Panc1 (cell line): ENCODE data around the gene AGPAT3. TPM values are rescaled to one million over a fixed set of nuclear protein-coding genes. Genes with fewer than 3 reads are reported as not detected.

Experiments used
- ATAC-seq: fragments of 200-7000 bp; cut with Tn5 transposase; 2 replicates; pipeline ENCODE4 v1.9.1; 2020; ENCODE audit warnings: mild to moderate bottlenecking, moderate library complexity
- BruUV-seq: library from RNA; stranded (reverse); fragments of 400-500 nt; replicated peaks from 2 replicates; lab custom pipeline; 2021; lab: Mats Ljungman, UMichigan
- CTCF ChIA-PET: fragments of 300-600 bp; sonication (Branson Sonifier 250); formaldehyde crosslinking; loops from one replicate; lab custom pipeline; 2022; ENCODE audit warnings: antibody characterized with exemption; lab: Charles Lee
- POLR2A ChIA-PET: fragments of 300-600 bp; sonication (Branson Sonifier 250); formaldehyde crosslinking; loops from one replicate; lab custom pipeline; 2022; ENCODE audit warnings: antibody characterized with exemption; lab: Charles Lee
- DNase-seq: peaks from one replicate; pipeline ENCODE4 v3.0.0-alpha.2; 2010; ENCODE audit warnings: low read depth, low spot score
- H3K27ac ChIP-seq: 2 replicates; pipeline ENCODE4 v1.5.1; 2011; ENCODE audit warnings: mild to moderate bottlenecking, low read length, inconsistent platforms
- H3K27me3 ChIP-seq: fragments of 200-500 bp; sonication (Bioruptor generic); 2 replicates; pipeline ENCODE4 v1.6.0; 2014; ENCODE audit warnings: low read length, inconsistent platforms; ENCODE audit not compliant: control insufficient read depth, insufficient read depth
- H3K36me3 ChIP-seq: fragments of 200-500 bp; sonication (Bioruptor generic); 2 replicates; pipeline ENCODE4 v1.5.1; 2014; ENCODE audit warnings: inconsistent platforms, mild to moderate bottlenecking, low read length, moderate library complexity; ENCODE audit not compliant: control insufficient read depth, insufficient read depth
- H3K4me1 ChIP-seq: 2 replicates; pipeline ENCODE4 v1.5.1; 2011; ENCODE audit warnings: inconsistent platforms, mild to moderate bottlenecking, low read length, moderate library complexity; ENCODE audit not compliant: control insufficient read depth, insufficient read depth
- H3K4me3 ChIP-seq, 2 experiments: 2 replicates each; pipeline ENCODE4 v1.5.1; 2011 to 2012; ENCODE audit warnings: low read depth in 2 of 2, low read length in 2 of 2, mild to moderate bottlenecking in 2 of 2, inconsistent platforms in 1 of 2, moderate library complexity in 1 of 2
- H3K9me3 ChIP-seq: fragments of 200-500 bp; sonication (Bioruptor generic); 2 replicates; pipeline ENCODE4 v1.5.1; 2014; ENCODE audit warnings: low read depth, mild to moderate bottlenecking, inconsistent platforms, low read length, moderate library complexity; ENCODE audit not compliant: control insufficient read depth, insufficient read depth
- CTCF ChIP-seq: fragments of 450-650 bp; IDR thresholded peaks from 2 replicates; pipeline ENCODE4 v1.5.1; 2017; ENCODE audit warnings: mild to moderate bottlenecking
- POLR2AphosphoS5 ChIP-seq: IDR thresholded peaks from 2 replicates; pipeline ENCODE4 v1.6.1; 2012; ENCODE audit warnings: mild to moderate bottlenecking, low read depth, low read length, moderate library complexity
- REST ChIP-seq, 2 experiments: IDR thresholded peaks; 2 replicates each; pipeline ENCODE4 v1.6.1; 2011 to 2012; ENCODE audit warnings: low read depth in 2 of 2, control low read depth in 1 of 2, low read length in 1 of 2, mild to moderate bottlenecking in 1 of 2, moderate library complexity in 1 of 2; ENCODE audit not compliant: insufficient read depth in 1 of 2
- SIN3A ChIP-seq: IDR thresholded peaks from 2 replicates; pipeline ENCODE4 v1.6.1; 2012; ENCODE audit warnings: low read depth, mild to moderate bottlenecking, low read length, moderate library complexity, borderline replicate concordance; ENCODE audit not compliant: insufficient read depth
- TCF7L2 ChIP-seq: IDR thresholded peaks from 2 replicates; pipeline ENCODE4 v1.6.1; 2011; ENCODE audit warnings: mild to moderate bottlenecking, low read depth, low read length, inconsistent platforms
- in situ Hi-C: cut with HindIII; loops from 2 replicates; pipeline ENCODE4 v1.10.0; 2016; ENCODE audit warnings: low sequenced_read_pairs, low pct_unique_long_range_greater_than_20kb
- intact Hi-C: fragments of 100-400 bp; cut with micrococcal nuclease; formaldehyde crosslinking; loops from one replicate; pipeline ENCODE4 v1.10.0; 2022; ENCODE audit not compliant: unreplicated experiment
- total RNA-seq: library from RNA; stranded (reverse); gene quantifications from one replicate; pipeline ENCODE4 v1.2.1, GENCODE V29; 2021; ENCODE audit not compliant: unreplicated experiment

Gene AGPAT3
- total RNA-seq, 1 experiment from 2014 or later: 40.1 TPM

DNA sequence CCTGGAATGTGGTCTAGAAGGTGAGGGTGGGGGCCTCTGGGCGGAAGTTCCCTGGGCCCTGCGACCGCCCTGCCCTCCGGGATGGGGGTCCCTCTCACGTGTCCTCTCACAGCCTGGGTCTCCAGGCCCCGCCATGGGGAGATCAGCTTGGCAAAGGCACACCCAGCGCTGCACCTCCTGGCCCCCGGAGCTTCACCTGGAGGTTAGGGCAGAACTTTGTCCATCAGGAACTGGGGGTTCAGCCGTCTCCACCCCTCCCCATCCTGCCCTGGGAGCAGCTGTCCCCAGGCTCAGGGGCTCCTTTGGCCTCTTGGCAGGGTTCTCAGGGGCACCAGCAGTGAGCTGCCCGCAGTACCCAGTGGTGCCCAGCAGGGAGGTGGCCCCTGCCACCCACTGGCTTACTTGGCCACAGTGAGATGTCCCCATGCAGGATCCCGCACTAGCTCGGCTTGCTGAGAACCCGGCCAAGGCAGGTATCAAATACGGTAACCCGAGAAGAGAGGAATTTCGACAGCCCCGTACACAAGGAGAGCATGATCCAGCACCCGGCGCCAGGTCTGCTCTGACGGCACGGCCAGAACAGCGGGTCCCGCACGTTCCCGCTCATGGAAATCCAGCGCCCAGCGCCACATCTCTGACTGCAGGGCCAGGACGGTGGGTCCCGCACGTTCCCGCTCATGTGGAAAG is 38.9 kb upstream of the AGPAT3 start:
- CTCF ChIA-PET: interaction anchor here (0.9 kb wide), 2 partner anchors 16 to 149 kb away, joined by 3 read pairs; no protein-coding TSS in a partner anchor
- no peaks in the 10 kb centered on the region; the same call in 1 of the 2 replicates for H3K4me1 ChIP-seq
- no peaks in the 10 kb centered on the region for H3K27me3 ChIP-seq
- TF ChIP-seq TCF7L2 (no peak), SIN3A (no peak), REST (IDR thresholded peaks at IDR 0.05; ENCODE audit: insufficient read depth in 1 of 2, low read depth in 2 of 2, low read length in 1 of 2) (no peak), CTCF (no peak; the same call in 1 of the 2 replicates), POLR2AphosphoS5 (no peak)
- no peaks in the 10 kb centered on the region for H3K36me3 ChIP-seq
- POLR2A ChIA-PET: no interaction called here
- DNase-seq (no peak), ATAC-seq (0 out of 2 replicates have a peak, but pooled peaks have one; percentile 56)
- H3K4me3 ChIP-seq: no peak overlapping the region
- in situ Hi-C loops (no loop called here), intact Hi-C loops (no loop called here)
- no peaks in the 10 kb centered on the region for H3K9me3 ChIP-seq
- no TSS peak for BruUV-seq
- no peak overlapping the region for H3K27ac ChIP-seq

DNA sequence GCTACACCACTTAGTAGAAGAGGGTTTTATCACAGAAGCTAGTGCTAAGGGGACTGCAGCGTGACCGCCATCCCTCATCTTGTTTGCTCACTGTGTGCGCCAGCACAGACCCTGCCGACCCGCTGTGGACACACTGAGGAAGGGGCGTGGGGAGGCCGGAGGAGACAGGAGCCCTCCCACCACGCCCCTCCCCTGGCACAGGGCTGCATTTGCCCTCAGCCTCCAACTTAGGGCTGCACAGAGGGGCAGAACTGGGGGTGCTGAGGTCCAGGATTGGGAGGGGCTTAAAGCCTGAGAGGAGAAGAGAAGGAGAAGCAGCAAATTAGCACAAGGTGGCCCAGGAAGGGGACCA is 38.4 kb upstream of the AGPAT3 start:
- intact Hi-C loops (no loop called here), in situ Hi-C loops (no loop called here)
- ChIA-PET POLR2A (no interaction called here), CTCF (interaction anchor here (0.9 kb wide), 1 partner anchor 16 kb away, joined by 3 read pairs; no protein-coding TSS in a partner anchor)
- H3K27me3 ChIP-seq: no peaks in the 10 kb centered on the region
- BruUV-seq: no TSS peak
- ATAC-seq (peak; percentile 15; the same call in 1 of the 2 replicates), DNase-seq (no peak)
- no peak overlapping the region for H3K4me3 ChIP-seq
- H3K4me1 ChIP-seq: no peaks in the 10 kb centered on the region; the same call in 1 of the 2 replicates
- H3K36me3 ChIP-seq: no peaks in the 10 kb centered on the region
- no peaks in the 10 kb centered on the region for H3K9me3 ChIP-seq
- H3K27ac ChIP-seq: no peak overlapping the region
- no peak for TF ChIP-seq POLR2AphosphoS5
- TF ChIP-seq SIN3A: no peak
- no peak for TF ChIP-seq TCF7L2
- no peak for TF ChIP-seq REST (IDR thresholded peaks at IDR 0.05; ENCODE audit: insufficient read depth in 1 of 2, low read depth in 2 of 2, low read length in 1 of 2)
- no peak for TF ChIP-seq CTCF
